HCT116 (cell line): ENCODE results near the gene ADCY2. TPM values are rescaled to one million over a fixed set of nuclear protein-coding genes. Genes with fewer than 3 reads are reported as not detected.

Experiments used
- ATAC-seq: fragments of 200-7000 bp; cut with Tn5 transposase; 2 replicates; pipeline ENCODE4 v1.9.1; 2020; ENCODE audit warnings: mild to moderate bottlenecking, moderate library complexity
- BruUV-seq: library from RNA; stranded (reverse); fragments of 400-500 nt; replicated peaks from 2 replicates; lab custom pipeline; 2021; lab: Mats Ljungman, UMichigan
- CTCF ChIA-PET: fragments of 300-600 bp; sonication (Branson Sonifier 250); formaldehyde crosslinking; loops from one replicate; lab custom pipeline; 2021; ENCODE audit warnings: antibody characterized with exemption; lab: Charles Lee
- POLR2A ChIA-PET: fragments of 300-600, 350-600 bp; sonication (Branson Sonifier 250); formaldehyde crosslinking; loops from one replicate; lab custom pipeline; 2021; ENCODE audit warnings: antibody characterized with exemption; lab: Charles Lee
- RAD21 ChIA-PET, 2 experiments: fragments of 300-600 bp; sonication (Branson Sonifier 250); formaldehyde crosslinking; loops; one replicate each; lab custom pipeline; 2023; ENCODE audit warnings: low total read pairs in 2 of 2; ENCODE audit not compliant: uncharacterized antibody in 2 of 2, unreplicated experiment in 2 of 2, low non-redundant PET in 1 of 2; lab: Charles Lee
- DNase-seq: peaks from one replicate; pipeline ENCODE4 v3.0.0-alpha.2; 2010; ENCODE audit warnings: low read depth, low spot score
- H2AFZ ChIP-seq: fragments of 200-600 bp; shearing (Covaris generic), sonication (generic); 2 replicates; pipeline ENCODE4 v1.6.1; 2017; ENCODE audit warnings: low read depth, mixed run types, mixed read lengths, antibody characterized with exemption, low read length; ENCODE audit not compliant: poor library complexity, severe bottlenecking
- H3K27ac ChIP-seq: 2 replicates; pipeline ENCODE4 v1.5.1; 2012; ENCODE audit warnings: low read depth, low read length
- H3K27me3 ChIP-seq: fragments of 200-600 bp; sonication (generic); 2 replicates; pipeline ENCODE4 v1.6.1; 2016; ENCODE audit warnings: mixed run types, low read length, mixed read lengths; ENCODE audit not compliant: insufficient read depth
- H3K36me3 ChIP-seq, 2 experiments: fragments of 200-500 bp in 1 of 2; fragments of 200-600 bp in 1 of 2; sonication (Bioruptor generic) in 1 of 2; sonication (generic) in 1 of 2; 2 replicates each; pipeline versions ENCODE4 v1.5.1 to v1.6.1; 2014 to 2016; ENCODE audit warnings: low read length in 2 of 2, inconsistent platforms in 1 of 2, mixed read lengths in 1 of 2, mixed run types in 1 of 2; ENCODE audit not compliant: insufficient read depth in 2 of 2, control insufficient read depth in 1 of 2
- H3K4me1 ChIP-seq, 2 experiments: fragments of 200-600 bp in 1 of 2; sonication (generic) in 1 of 2; 2 replicates each; pipeline versions ENCODE4 v1.5.1 to v1.6.1; 2012 to 2017; ENCODE audit warnings: low read length in 2 of 2, inconsistent platforms in 1 of 2, mild to moderate bottlenecking in 1 of 2, mixed read lengths in 1 of 2, mixed run types in 1 of 2, moderate library complexity in 1 of 2; ENCODE audit not compliant: insufficient read depth in 2 of 2, control insufficient read depth in 1 of 2
- H3K4me2 ChIP-seq: fragments of 200-600 bp; sonication (generic); 2 replicates; pipeline ENCODE4 v1.6.1; 2017; ENCODE audit warnings: mixed run types, low read length, mixed read lengths
- H3K4me3 ChIP-seq, 2 experiments: fragments of 200-600 bp in 1 of 2; sonication (generic) in 1 of 2; replicated peaks in 1 of 2; 2 replicates each; pipeline ENCODE4 v1.5.1; 2011 to 2016; ENCODE audit warnings: low read length in 2 of 2, control low read depth in 1 of 2, low read depth in 1 of 2, mild to moderate bottlenecking in 1 of 2, mixed read lengths in 1 of 2, mixed run types in 1 of 2
- H3K79me2 ChIP-seq: fragments of 200-600 bp; sonication (generic); 2 replicates; pipeline ENCODE4 v1.6.1; 2017; ENCODE audit warnings: mild to moderate bottlenecking, mixed run types, low read length, moderate library complexity, mixed read lengths; ENCODE audit not compliant: insufficient read depth
- H3K9ac ChIP-seq: fragments of 200-600 bp; sonication (generic); 2 replicates; pipeline ENCODE4 v1.6.1; 2016; ENCODE audit warnings: low read length, mixed read lengths
- H3K9me2 ChIP-seq: fragments of 200-600 bp; sonication (generic), shearing (Covaris generic); 2 replicates; pipeline ENCODE4 v1.6.1; 2017; ENCODE audit warnings: mixed run types, mild to moderate bottlenecking, moderate library complexity; ENCODE audit not compliant: insufficient read depth
- H3K9me3 ChIP-seq, 2 experiments: fragments of 200-500 bp in 1 of 2; fragments of 200-600 bp in 1 of 2; sonication (Bioruptor generic) in 1 of 2; sonication (generic) in 1 of 2; 2 replicates each; pipeline ENCODE4 v1.6.1; 2014 to 2017; ENCODE audit warnings: low read length in 2 of 2, mixed read lengths in 2 of 2, inconsistent platforms in 1 of 2, low read depth in 1 of 2, mild to moderate bottlenecking in 1 of 2, mixed run types in 1 of 2, moderate library complexity in 1 of 2; ENCODE audit not compliant: control insufficient read depth in 1 of 2, insufficient read depth in 1 of 2
- H4K20me1 ChIP-seq: fragments of 200-600 bp; sonication (generic), shearing (Covaris generic); 2 replicates; pipeline ENCODE4 v1.6.1; 2017; ENCODE audit warnings: mixed run types, mild to moderate bottlenecking, moderate library complexity; ENCODE audit not compliant: insufficient read depth
- ATF3 ChIP-seq: IDR thresholded peaks from 2 replicates; pipeline ENCODE4 v1.6.1; 2012
- EGR1 ChIP-seq: IDR thresholded peaks from 2 replicates; pipeline ENCODE4 v1.6.1; 2012; ENCODE audit warnings: low read depth
- EZH2 ChIP-seq: fragments of 200-600 bp; sonication (generic); IDR thresholded peaks from 2 replicates; pipeline ENCODE4 v1.6.1; 2017; ENCODE audit warnings: antibody characterized with exemption, mixed run types
- EZH2phosphoT487 ChIP-seq: fragments of 200-600 bp; IDR thresholded peaks from 2 replicates; pipeline ENCODE4 v1.6.1; 2018; ENCODE audit warnings: antibody characterized with exemption, borderline replicate concordance
- JUND ChIP-seq: IDR thresholded peaks from 2 replicates; pipeline ENCODE4 v1.6.1; 2012
- MAX ChIP-seq: IDR thresholded peaks from 2 replicates; pipeline ENCODE4 v1.6.1; 2012
- RAD21 ChIP-seq: IDR thresholded peaks from 2 replicates; pipeline ENCODE4 v1.6.1; 2012; ENCODE audit warnings: low read depth, mild to moderate bottlenecking
- SP1 ChIP-seq: IDR thresholded peaks from 2 replicates; pipeline ENCODE4 v1.6.1; 2012; ENCODE audit warnings: low read depth
- SRF ChIP-seq: IDR thresholded peaks from 2 replicates; pipeline ENCODE4 v1.6.1; 2012; ENCODE audit warnings: low read depth
- ZBTB33 ChIP-seq: IDR thresholded peaks from 2 replicates; pipeline ENCODE4 v1.6.1; 2011; ENCODE audit warnings: mild to moderate bottlenecking, low read length, moderate library complexity; ENCODE audit not compliant: insufficient replicate concordance; ENCODE audit errors: extremely low read depth
- ZFX ChIP-seq: fragments of 450-650 bp; IDR thresholded peaks from 2 replicates; pipeline ENCODE4 v1.6.1; 2017
- ZNF274 ChIP-seq: fragments of 200-500 bp; sonication (Bioruptor generic); IDR thresholded peaks from 2 replicates; pipeline ENCODE4 v1.6.1; 2014; ENCODE audit warnings: mild to moderate bottlenecking, low read depth, low read length, inconsistent platforms
- intact Hi-C: fragments of 100-400 bp; cut with micrococcal nuclease; formaldehyde crosslinking; loops from 2 replicates; pipeline ENCODE4 v1.10.0; 2022
- total RNA-seq: library from RNA; stranded (reverse); gene quantifications from one replicate; pipeline ENCODE4 v1.2.1, GENCODE V29; 2021; ENCODE audit not compliant: unreplicated experiment

The ADCY2 gene
- total RNA-seq, 1 experiment from 2014 or later, result 0.15 TPM

GRCh38 chr5:7501061-7501460, 105.1 kb downstream of the ADCY2 start:
- Histone ChIP-seq H3K4me1 (no peaks in the 10 kb centered on the region), H4K20me1 (no peaks in the 10 kb centered on the region), H3K9me3 (peaks cover 10 to 13% of the 10 kb centered on the region in 2 experiments; a peak in 2 of 4 replicates), H3K4me3 (no peak overlapping the region), H3K4me2 (no peak overlapping the region), H3K9ac (no peak overlapping the region), H3K27ac (no peak overlapping the region), H2AFZ (no peak overlapping the region), H3K9me2 (no peaks in the 10 kb centered on the region), H3K36me3 (no peaks in the 10 kb centered on the region), H3K27me3 (no peaks in the 10 kb centered on the region), H3K79me2 (no peaks in the 10 kb centered on the region)
- ATAC-seq (no peak), DNase-seq (no peak)
- intact Hi-C loops, result no loop called here
- no TSS peak for BruUV-seq
- TF ChIP-seq ZNF274 (no peak), ZFX (no peak)
- POLR2A ChIA-PET, result no interaction called here
- CTCF ChIA-PET, result no interaction called here
- RAD21 ChIA-PET, result no interaction called here

GRCh38 chr5:7503564-7503963, 107.6 kb downstream of the ADCY2 start:
- Histone ChIP-seq H3K4me2 (no peak overlapping the region), H3K4me3 (no peak overlapping the region), H3K4me1 (no peaks in the 10 kb centered on the region), H3K27me3 (no peaks in the 10 kb centered on the region), H4K20me1 (no peaks in the 10 kb centered on the region), H3K9me3 (peaks cover 10 to 20% of the 10 kb centered on the region in 2 experiments; a peak in 2 of 4 replicates), H3K27ac (no peak overlapping the region), H3K9ac (no peak overlapping the region), H2AFZ (no peak overlapping the region), H3K79me2 (no peaks in the 10 kb centered on the region), H3K9me2 (no peaks in the 10 kb centered on the region), H3K36me3 (no peaks in the 10 kb centered on the region)
- CTCF ChIA-PET, result no interaction called here
- ATAC-seq, result no peak
- RAD21 ChIA-PET, result no interaction called here
- no peak for DNase-seq
- intact Hi-C loops, result no loop called here
- no TSS peak for BruUV-seq
- POLR2A ChIA-PET, result no interaction called here
- TF ChIP-seq SP1, result no peak
- TF ChIP-seq ZBTB33, result no peak
- no peak for TF ChIP-seq MAX
- TF ChIP-seq EZH2phosphoT487, result no peak
- no peak for TF ChIP-seq JUND
- TF ChIP-seq ATF3, result no peak
- no peak for TF ChIP-seq SRF
- TF ChIP-seq EZH2, result no peak
- TF ChIP-seq EGR1, result no peak
- TF ChIP-seq RAD21, result no peak
- TF ChIP-seq, all 23 proteins: peak for 0
